ENCODE results near the gene AGXT2. TPM values are rescaled to one million over a fixed set of nuclear protein-coding genes. Genes with fewer than 3 reads are reported as not detected.

AGXT2 gene
- total RNA-seq, 1 experiment from 2014 or later = not detected

GRCh38 chr5:35002459-35002858 is 45.3 kb downstream of the AGXT2 start:
- ATAC-seq = no peak
- TF ChIP-seq ZNF396 (CRISPR knock-in tag; IDR thresholded peaks at IDR 0.05; ENCODE audit: borderline replicate concordance) (no peak), SP1 (CRISPR knock-in tag; conservative IDR thresholded peaks at IDR 0.05) (no peak), RORB (CRISPR knock-in tag; IDR thresholded peaks at IDR 0.05) (no peak), ZNF671 (CRISPR knock-in tag; IDR thresholded peaks at IDR 0.05) (no peak), PRRX2 (CRISPR knock-in tag; IDR thresholded peaks at IDR 0.05) (no peak), FOXJ3 (CRISPR knock-in tag; IDR thresholded peaks at IDR 0.05; ENCODE audit: borderline replicate concordance) (no peak), CBFB (CRISPR knock-in tag; IDR thresholded peaks at IDR 0.05; ENCODE audit: low read depth) (no peak), MAX (CRISPR knock-in tag; IDR thresholded peaks at IDR 0.05) (no peak), AFF4 (CRISPR knock-in tag; IDR thresholded peaks at IDR 0.05; ENCODE audit: borderline replicate concordance) (no peak), ZNF219 (CRISPR knock-in tag; IDR thresholded peaks at IDR 0.05; ENCODE audit: borderline replicate concordance) (no peak), KAT7 (CRISPR knock-in tag; IDR thresholded peaks at IDR 0.05; ENCODE audit: borderline replicate concordance) (no peak), SOX15 (CRISPR knock-in tag; IDR thresholded peaks at IDR 0.05) (no peak), NR2C2 (CRISPR knock-in tag; IDR thresholded peaks at IDR 0.05) (no peak), E2F4 (CRISPR knock-in tag; IDR thresholded peaks at IDR 0.05; ENCODE audit: borderline replicate concordance, low read depth) (no peak), HMGA2 (CRISPR knock-in tag; IDR thresholded peaks at IDR 0.05) (no peak), ZSCAN18 (CRISPR knock-in tag; IDR thresholded peaks at IDR 0.05) (no peak), CTCF (IDR thresholded peaks at IDR 0.05) (no peak), AR (CRISPR knock-in tag; IDR thresholded peaks at IDR 0.05) (no peak)
- Mint-ChIP-seq H3K36me3 (no peaks in the 10 kb centered on the region), H3K27ac (no peak overlapping the region), H3K4me3 (no peak overlapping the region), H3K4me1 (peaks cover 18% of the 10 kb centered on the region), H3K9me3 (peaks cover 4% of the 10 kb centered on the region; the same call in 1 of the 2 replicates), H3K27me3 (ENCODE audit: low read depth) (no peaks in the 10 kb centered on the region; the same call in 1 of the 2 replicates)
- ChIA-PET POLR2A (no interaction called here), CTCF (interaction anchor here (0.5 to 2.9 kb wide), 14 partner anchors 9 to 1632 kb away, joined by 3 to 33 read pairs (median 5); partner anchors contain the start of genes BRIX1, DNAJC21 and RAD1)
- DNase-seq (ENCODE audit: low spot score) = no peak

All from WTC11 (cell line).